Fibroblast of upper back skin (primary cell): ENCODE data around the gene ANKRD50.
A peak's percentile ranks its signal among the peaks of the same experiment; 100 is the strongest.

Experiments used
- DNase-seq: peaks from one replicate; pipeline ENCODE4 v3.0.0-alpha.2; 2013

ANKRD50 gene

DNA sequence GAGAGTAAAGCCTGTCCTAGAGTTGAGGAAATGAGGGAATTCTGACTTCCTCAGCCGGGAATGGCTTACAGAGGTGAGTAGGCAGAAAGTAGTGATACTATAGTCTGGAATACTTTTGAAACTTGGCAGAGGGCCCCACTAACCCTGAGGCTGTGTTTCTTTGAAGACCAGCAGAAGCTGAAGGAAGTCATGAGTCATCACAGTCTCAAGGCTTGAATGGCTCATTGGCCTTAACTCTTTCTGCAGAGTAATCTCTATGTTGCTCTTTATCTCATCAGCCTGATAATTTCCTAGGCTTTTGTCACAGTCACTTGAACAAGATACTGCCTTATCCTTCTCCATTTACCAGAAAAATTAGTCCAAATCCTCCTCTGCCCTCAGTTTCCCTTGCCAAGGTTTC, 80.8 kb downstream of the ANKRD50 start:
- peak; percentile 98 for DNase-seq

DNA sequence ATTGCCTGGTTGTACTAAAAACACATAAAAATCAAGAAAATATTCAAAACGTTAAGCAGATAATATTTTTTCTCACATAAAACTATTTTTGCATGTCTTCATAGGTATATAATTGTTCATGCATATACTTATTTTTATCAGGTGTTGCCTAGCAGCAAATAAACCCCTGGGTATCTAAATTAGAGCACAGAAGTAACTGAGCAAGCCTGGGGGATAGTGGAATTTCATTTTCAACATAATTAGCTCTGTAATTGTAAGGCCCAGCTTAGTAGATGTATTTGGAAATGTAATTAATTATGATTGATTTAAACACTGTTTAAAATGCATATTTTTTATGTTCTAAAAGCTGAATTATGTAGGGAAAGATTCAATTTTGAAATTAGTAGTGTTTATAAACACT, 82.9 kb downstream of the ANKRD50 start:
- DNase-seq, result no peak
